Endothelial cell of umbilical vein (primary cell): ENCODE data around the gene PLXDC1. TPM values are rescaled to one million over a fixed set of nuclear protein-coding genes. Genes with fewer than 3 reads are reported as not detected.
A peak's percentile ranks its signal among the peaks of the same experiment; 100 is the strongest.

Experiments
- BruUV-seq: library from RNA; stranded (reverse); fragments of 400-500 nt; replicated peaks from 2 replicates; lab custom pipeline; 2021; lab: Mats Ljungman, UMichigan
- CTCF ChIA-PET: fragments of 300-600, 350-600 bp; sonication (Branson Sonifier 250); formaldehyde crosslinking; loops from one replicate; lab custom pipeline; 2021; ENCODE audit warnings: antibody characterized with exemption, inconsistent platforms; lab: Charles Lee
- POLR2A ChIA-PET: fragments of 300-600, 350-600 bp; sonication (Branson Sonifier 250); formaldehyde crosslinking; loops from one replicate; lab custom pipeline; 2021; ENCODE audit warnings: antibody characterized with exemption, inconsistent platforms; lab: Charles Lee
- DNase-seq: peaks from one replicate; pipeline ENCODE4 v3.0.0-alpha.2; 2011; ENCODE audit warnings: low read depth, low spot score
- FAIRE-seq: peaks from 2 replicates; lab custom pipeline; 2011; peaks lifted over from hg19 to GRCh38; lab: Jason Lieb, UNC
- H2AFZ ChIP-seq: 2 replicates; pipeline ENCODE4 v1.6.0; 2012; ENCODE audit warnings: low read depth, low read length, control low read depth, inconsistent platforms
- H3K27ac ChIP-seq: 2 replicates; pipeline ENCODE4 v1.5.1; 2011; ENCODE audit warnings: low read depth, mild to moderate bottlenecking, control low read depth, low read length, moderate library complexity; ENCODE audit not compliant: insufficient read depth
- H3K27me3 ChIP-seq, 2 experiments: 2 replicates each; pipeline versions ENCODE4 v1.6.0 to v1.6.1; 2011; ENCODE audit warnings: low read length in 2 of 2, mixed read lengths in 1 of 2; ENCODE audit not compliant: control insufficient read depth in 2 of 2, insufficient read depth in 2 of 2
- H3K36me3 ChIP-seq, 2 experiments: 2 replicates in 1 of 2; 3 replicates in 1 of 2; pipeline ENCODE4 v1.5.1; 2011; ENCODE audit warnings: low read length in 2 of 2, mild to moderate bottlenecking in 1 of 2, moderate library complexity in 1 of 2; ENCODE audit not compliant: control insufficient read depth in 2 of 2, insufficient read depth in 2 of 2; ENCODE audit errors: extremely low read depth in 1 of 2
- H3K4me1 ChIP-seq: 3 replicates; pipeline ENCODE4 v1.5.1; 2011; ENCODE audit warnings: mild to moderate bottlenecking, low read length; ENCODE audit not compliant: control insufficient read depth, insufficient read depth; ENCODE audit errors: extremely low read depth
- H3K4me2 ChIP-seq: 2 replicates; pipeline ENCODE4 v1.6.1; 2011; ENCODE audit warnings: low read length, control low read depth, mixed read lengths; ENCODE audit not compliant: insufficient read depth
- H3K4me3 ChIP-seq, 3 experiments: fragments of 200-600 bp in 1 of 3; sonication (generic), shearing (Covaris generic) in 1 of 3; replicated peaks in 1 of 3; 2 replicates each; pipeline ENCODE4 v1.5.1; 2011 to 2016; ENCODE audit warnings: control low read depth in 3 of 3, low read length in 3 of 3, mild to moderate bottlenecking in 2 of 3, inconsistent platforms in 1 of 3, low read depth in 1 of 3, moderate library complexity in 1 of 3; ENCODE audit not compliant: insufficient read depth in 1 of 3
- H3K79me2 ChIP-seq: 2 replicates; pipeline ENCODE4 v1.6.0; 2012; ENCODE audit warnings: low read length, inconsistent platforms; ENCODE audit not compliant: control insufficient read depth, insufficient read depth
- H3K9ac ChIP-seq: replicated peaks from 2 replicates; pipeline ENCODE3; 2011; ENCODE audit warnings: low read length, control low read depth; ENCODE audit not compliant: insufficient read depth; ENCODE audit errors: extremely low read depth
- H3K9me1 ChIP-seq: replicated peaks from 3 replicates; pipeline ENCODE4 v1.6.0; 2011; ENCODE audit warnings: mild to moderate bottlenecking, low read length; ENCODE audit not compliant: control insufficient read depth, insufficient read depth; ENCODE audit errors: extremely low read depth
- H3K9me3 ChIP-seq: replicated peaks from 2 replicates; pipeline ENCODE4 v1.5.1; 2012; ENCODE audit warnings: low read length, inconsistent platforms; ENCODE audit not compliant: control insufficient read depth, insufficient read depth
- H4K20me1 ChIP-seq: replicated peaks from 2 replicates; pipeline ENCODE3; 2011; ENCODE audit warnings: mild to moderate bottlenecking, low read length; ENCODE audit not compliant: control insufficient read depth, insufficient read depth; ENCODE audit errors: extremely low read depth
- CTCF ChIP-seq, 2 donors: IDR thresholded peaks; 1 replicate in 1 of 2; 2 replicates in 1 of 2; pipeline ENCODE4 v1.5.1; 2011; ENCODE audit warnings: low read length in 2 of 2, mild to moderate bottlenecking in 2 of 2, moderate library complexity in 2 of 2, control low read depth in 1 of 2, inconsistent platforms in 1 of 2, low read depth in 1 of 2; ENCODE audit not compliant: insufficient read depth in 1 of 2; ENCODE audit errors: extremely low read depth in 1 of 2
- FOS ChIP-seq: IDR thresholded peaks from 2 replicates; pipeline ENCODE4 v1.6.1; 2011; ENCODE audit warnings: mild to moderate bottlenecking, low read length, moderate library complexity, borderline replicate concordance; ENCODE audit not compliant: insufficient read depth
- GATA2 ChIP-seq: IDR thresholded peaks from 2 replicates; pipeline ENCODE4 v1.7.0; 2011; ENCODE audit warnings: low read depth, mild to moderate bottlenecking, moderate library complexity, mixed read lengths, low read length; ENCODE audit not compliant: insufficient read length, insufficient read depth
- POLR2AphosphoS5 ChIP-seq: IDR thresholded peaks from 2 replicates; pipeline ENCODE4 v1.6.1; 2012; ENCODE audit warnings: low read depth, mild to moderate bottlenecking, control low read depth, low read length, moderate library complexity; ENCODE audit not compliant: insufficient read depth
- dilution Hi-C: fragments of 300-500 bp; cut with MboI; formaldehyde crosslinking; loops from one replicate; pipeline ENCODE4 v1.15.0; 2019; ENCODE audit warnings: low sequenced_read_pairs; ENCODE audit not compliant: extremely low pct_ligation_motif_present
- intact Hi-C: fragments of 100-400 bp; cut with micrococcal nuclease; formaldehyde crosslinking; loops from one replicate; pipeline ENCODE4 v1.10.0; 2022
- polyA plus RNA-seq, 4 experiments: library from polyadenylated mRNA; depleted of rRNA in 3 of 4; stranded (reverse) in 3 of 4; unstranded in 1 of 4; fragments of >200 nt; gene quantifications; 2 replicates each; pipeline versions ENCODE4 v1.2.1 to v1.2.3, GENCODE V29; 2011 to 2012; ENCODE audit warnings: missing spikeins in 1 of 4
- total RNA-seq: library from RNA; stranded (reverse); gene quantifications from 2 replicates; pipeline ENCODE4 v1.2.3, GENCODE V29; 2021

PLXDC1 gene
- total and polyA plus RNA-seq, 2 donors (not counting 3 experiments of a cell fraction or from before 2014, with no cell fraction given) = 0.03 TPM; not detected in 1

GRCh38 chr17:39155654-39156053 lies 4.2 kb upstream of the PLXDC1 start:
- no peaks in the 10 kb centered on the region for H3K36me3 ChIP-seq
- TF ChIP-seq POLR2AphosphoS5 (no peak), GATA2 (no peak)
- no peak overlapping the region for H3K4me3 ChIP-seq
- no peaks in the 10 kb centered on the region for H3K9me1 ChIP-seq
- no peaks in the 10 kb centered on the region for H3K79me2 ChIP-seq
- peaks cover 7 to 12% of the 10 kb centered on the region in 2 experiments for H3K27me3 ChIP-seq
- POLR2A ChIA-PET = no interaction called here
- intact Hi-C loops (no loop called here), dilution Hi-C loops (no loop called here)
- no peak for FAIRE-seq
- no peak for DNase-seq
- no peak overlapping the region for H3K4me2 ChIP-seq
- no peak overlapping the region for H2AFZ ChIP-seq
- CTCF ChIA-PET = interaction anchor here (1.2 to 2.1 kb wide), 3 partner anchors 9 to 76 kb away, joined by 3 to 10 read pairs (median 8); no protein-coding TSS in a partner anchor
- H3K27ac ChIP-seq = no peak overlapping the region
- H3K9me3 ChIP-seq = no peaks in the 10 kb centered on the region
- no peak overlapping the region for H3K9ac ChIP-seq
- no TSS peak for BruUV-seq
- H4K20me1 ChIP-seq = no peaks in the 10 kb centered on the region
- peaks cover 8% of the 10 kb centered on the region for H3K4me1 ChIP-seq

DNA sequence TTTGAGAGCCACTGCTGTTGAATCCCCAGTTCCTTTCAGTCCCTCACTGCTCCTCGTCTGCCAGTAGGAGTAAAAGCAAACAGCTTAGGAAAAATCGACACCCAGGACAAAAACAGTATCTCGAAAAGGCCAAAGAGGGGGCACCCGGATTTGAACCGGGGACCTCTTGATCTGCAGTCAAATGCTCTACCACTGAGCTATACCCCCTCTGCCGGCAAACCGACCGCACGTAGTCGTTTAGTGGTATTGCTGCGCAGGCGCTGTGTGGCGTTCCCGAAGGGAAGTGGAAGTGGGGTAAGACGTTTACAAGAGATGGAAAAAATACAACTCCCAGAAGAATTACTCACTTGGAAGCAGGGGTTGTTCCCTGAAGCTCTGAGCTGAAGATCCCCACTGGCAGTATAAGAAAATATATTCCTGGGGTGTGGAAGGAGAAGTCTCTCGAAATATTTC lies 2.2 kb upstream of the PLXDC1 start:
- Histone ChIP-seq H3K79me2 (no peaks in the 10 kb centered on the region), H3K4me3 (peak overlapping the region; percentile 35 to 82 (median 68)), H3K4me1 (peaks cover 8% of the 10 kb centered on the region), H2AFZ (peak overlapping the region; percentile 81), H3K27ac (peak overlapping the region; percentile 0), H3K9me3 (no peaks in the 10 kb centered on the region), H4K20me1 (no peaks in the 10 kb centered on the region), H3K9me1 (no peaks in the 10 kb centered on the region), H3K9ac (peak overlapping the region; percentile 30), H3K4me2 (peak overlapping the region; percentile 90), H3K36me3 (no peaks in the 10 kb centered on the region), H3K27me3 (peaks cover 19 to 27% of the 10 kb centered on the region in 2 experiments)
- FAIRE-seq (no peak), DNase-seq (peak; percentile 93)
- TF ChIP-seq CTCF (IDR thresholded peaks at IDR 0.05; ENCODE audit: extremely low read depth in 1 of 2, insufficient read depth in 1 of 2, low read depth in 1 of 2, low read length in 2 of 2) = peak in 1 of 2 donors; percentile 4
- TF ChIP-seq FOS = no peak
- intact Hi-C loops (loop anchor here (1.0 to 5.0 kb wide), 11 partner anchors 11 to 476 kb away; partner anchors contain the start of genes FBXO47, PSMB3, RPL19 and RPL23), dilution Hi-C loops (no loop called here)
- BruUV-seq = no TSS peak
- POLR2A ChIA-PET = interaction anchor here (0.5 to 2.0 kb wide), 7 partner anchors 9 to 284 kb away, joined by 3 to 7 read pairs (median 4); partner anchors contain the start of genes LASP1 and RPL19
- CTCF ChIA-PET = interaction anchor here (0.7 to 14.1 kb wide), 46 partner anchors 8 to 476 kb away, joined by 3 to 550 read pairs (median 5); partner anchors contain the start of genes ARL5C, CACNB1, FBXO47 and LASP1
